GM12892 (cell line): ENCODE measurements around the gene EGFR.

Experiments
- POLR2A ChIP-seq: IDR thresholded peaks from 2 replicates; pipeline ENCODE4 v1.6.1; 2011; ENCODE audit warnings: low read depth, low read length, control low read depth
- TAF1 ChIP-seq: IDR thresholded peaks from 2 replicates; pipeline ENCODE4 v1.6.1; 2011; ENCODE audit warnings: low read depth, mild to moderate bottlenecking, control low read depth, low read length, borderline replicate concordance

DNA sequence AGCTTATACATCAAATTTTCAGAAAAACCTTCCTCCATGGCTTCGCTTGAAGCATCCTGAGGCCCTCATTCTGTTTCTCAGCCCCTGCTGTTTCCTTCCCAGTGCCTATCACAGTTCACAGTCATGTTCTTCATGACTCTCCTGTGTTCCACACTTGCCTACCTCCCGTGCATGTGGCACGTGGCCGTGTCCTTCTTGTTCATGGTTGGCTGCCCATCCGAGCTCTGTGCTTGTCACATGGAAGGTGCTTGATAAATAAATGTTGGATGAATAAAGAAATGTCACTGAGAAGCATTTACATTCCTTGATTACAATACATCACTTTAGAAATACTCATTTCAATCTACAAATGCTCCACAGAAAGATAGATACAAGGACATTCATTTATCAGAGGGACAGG lies 23.7 kb upstream of the EGFR start:
- TF ChIP-seq POLR2A: no peak
- no peak for TF ChIP-seq TAF1
